GM19452 (cell line): ENCODE data around the gene GNG3.

ENCODE experiments used
- ATAC-seq: cut with Tn5 transposase; IDR thresholded peaks from one replicate; pipeline ENCODE4 v1.9.1; 2021; ENCODE audit not compliant: unreplicated experiment

GNG3 gene

DNA sequence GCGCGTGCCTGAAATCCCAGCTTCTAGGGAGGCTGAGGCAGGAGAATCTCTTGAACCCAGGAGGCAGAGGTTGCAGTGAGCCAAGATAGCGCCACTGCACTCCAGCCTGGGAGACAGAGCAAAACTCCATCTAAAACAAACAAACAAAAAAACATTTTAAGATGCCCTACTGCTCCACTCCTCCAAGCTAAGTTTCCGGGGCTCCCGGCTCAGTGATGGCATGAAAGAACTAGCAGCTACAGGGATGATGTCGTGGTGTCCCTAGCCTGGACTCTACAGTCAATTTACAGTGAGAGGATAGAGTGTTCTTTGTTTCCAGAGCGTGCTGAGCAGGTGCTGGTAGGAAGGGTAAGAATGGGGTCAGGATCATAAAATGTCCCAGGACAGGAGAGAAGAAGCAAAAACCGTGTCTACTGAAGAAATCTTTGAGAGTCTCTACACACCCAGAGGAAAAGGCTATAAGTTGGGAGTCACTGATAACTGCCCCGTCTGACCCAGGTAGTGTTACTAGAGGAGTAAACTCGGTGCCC is 47.7 kb downstream of the GNG3 start:
- no peak for ATAC-seq

DNA sequence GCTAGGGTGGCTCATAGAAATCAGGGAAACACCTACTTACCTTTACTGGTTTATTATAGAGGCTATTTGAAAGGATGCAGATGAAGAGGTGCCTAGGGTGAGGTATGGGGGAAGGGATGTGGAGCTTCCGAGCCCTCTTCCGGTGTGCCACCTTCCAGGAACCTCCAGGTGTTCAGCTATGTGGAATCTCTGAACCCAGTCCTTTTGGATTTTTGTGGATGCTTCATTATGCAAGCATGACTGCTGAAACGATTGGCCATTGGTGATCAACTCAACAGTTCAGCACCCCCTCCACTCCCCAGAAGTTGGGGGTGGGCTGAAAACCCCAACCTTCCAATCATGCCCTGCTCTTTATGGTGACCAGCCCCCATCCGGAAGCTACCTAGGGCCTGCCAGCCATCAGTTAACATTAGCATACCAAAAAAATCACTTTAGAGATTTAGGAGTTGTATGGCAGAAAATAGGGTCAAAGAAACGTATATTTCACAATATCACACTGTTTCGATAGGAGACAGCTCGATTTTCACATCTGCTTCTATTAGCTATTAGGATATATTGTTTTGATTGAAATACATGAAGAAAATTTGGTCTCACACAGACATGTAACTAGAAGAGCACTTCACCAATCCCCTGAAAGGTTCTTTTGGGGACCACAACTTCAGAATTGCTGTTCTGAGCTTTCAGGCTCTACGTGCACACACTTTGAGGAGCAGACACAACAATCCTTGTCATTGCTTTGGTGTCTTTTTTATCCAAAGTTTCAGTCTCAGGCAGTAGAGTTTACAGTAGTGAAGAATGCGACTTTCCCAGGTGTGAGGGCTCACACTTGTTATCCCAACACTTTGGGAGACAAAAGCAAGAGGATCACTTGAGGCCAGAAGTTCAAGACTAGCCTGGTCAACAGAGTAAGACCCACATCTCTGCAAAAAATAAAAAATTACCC is 50.6 kb downstream of the GNG3 start:
- no peak for ATAC-seq
